Prostate gland (tissue), 2 donors: Measurements from ENCODE around the gene ZNF723.
"Not testable (repeated sequence)": the region's sequence is repeated elsewhere in the genome, so short reads cannot be mapped to it uniquely, and the experiment has no call there.

ENCODE experiments used
- CTCF ChIP-seq, 4 experiments: fragments of 200-600 bp in 2 of 4; fragments of 450-650 bp in 2 of 4; sonication (generic) in 2 of 4; IDR thresholded peaks; 1 replicate in 3 of 4; 2 replicates in 1 of 4; pipeline ENCODE4 v1.5.1; 2016 to 2019; ENCODE audit warnings: antibody characterized with exemption in 4 of 4, mild to moderate bottlenecking in 2 of 4, moderate library complexity in 2 of 4
- POLR2A ChIP-seq: fragments of 450-650 bp; IDR thresholded peaks from one replicate; pipeline ENCODE4 v1.6.1; 2016; ENCODE audit warnings: antibody characterized with exemption, mild to moderate bottlenecking
- POLR2AphosphoS5 ChIP-seq: sonication (generic); formaldehyde crosslinking; IDR thresholded peaks from one replicate; pipeline ENCODE4 v1.6.1; 2017; ENCODE audit warnings: antibody characterized with exemption

GRCh38 chr19:22792863-22793262 is 39.2 kb upstream of the ZNF723 start:
- TF ChIP-seq CTCF (IDR thresholded peaks at IDR 0.05); POLR2A; POLR2AphosphoS5: not testable (repeated sequence)
